HepG2 (cell line): Measurements from ENCODE around the gene SLC41A1. TPM values are rescaled to one million over a fixed set of nuclear protein-coding genes. Genes with fewer than 3 reads are reported as not detected.
A peak's percentile ranks its signal among the peaks of the same experiment; 100 is the strongest.

Source experiments
- HNRNPLL ChIP-seq: fragments of 200-400 bp; formaldehyde crosslinking; IDR thresholded peaks from 2 replicates; pipeline ENCODE4 v1.6.1; 2017; ENCODE audit warnings: mild to moderate bottlenecking, low read depth, low read length; ENCODE audit not compliant: poor library complexity, severe bottlenecking
- MBD4 ChIP-seq: IDR thresholded peaks from 2 replicates; pipeline ENCODE4 v1.6.1; 2012; ENCODE audit warnings: low read length, inconsistent platforms, borderline replicate concordance
- MIER2 ChIP-seq: IDR thresholded peaks from 2 replicates; pipeline ENCODE4 v1.6.1; 2016; ENCODE audit warnings: missing biosample characterization, missing genetic modification reagents
- MYC ChIP-seq: sonication (generic); formaldehyde crosslinking; IDR thresholded peaks from 2 replicates; pipeline ENCODE4 v1.9.0; 2021; ENCODE audit warnings: missing genetic modification reagents, borderline replicate concordance
- SALL1 ChIP-seq: sonication (generic); formaldehyde crosslinking; IDR thresholded peaks from 2 replicates; pipeline ENCODE4 v1.8.0; 2022; ENCODE audit warnings: mild to moderate bottlenecking, missing genetic modification reagents
- ZNF30 ChIP-seq: sonication (generic); formaldehyde crosslinking; IDR thresholded peaks from 2 replicates; pipeline ENCODE4 v1.5.0; 2020; ENCODE audit warnings: mild to moderate bottlenecking, missing genetic modification reagents
- ZSCAN12 ChIP-seq: sonication (generic); formaldehyde crosslinking; IDR thresholded peaks from 2 replicates; pipeline ENCODE4 v1.9.0; 2021; ENCODE audit warnings: mild to moderate bottlenecking, missing genetic modification reagents
- polyA plus RNA-seq, 8 experiments: library from polyadenylated mRNA; depleted of rRNA in 3 of 8; stranded (reverse) in 7 of 8; unstranded in 1 of 8; fragments of >200 nt; fragmentation: Illumina TruSeq in 4 of 8; extraction: Trizol in 4 of 8; gene quantifications; 2 replicates each; pipeline versions ENCODE4 v1.2.1 to v1.2.3, GENCODE V29; 2011 to 2016; ENCODE audit warnings: low read depth in 4 of 8, missing spikeins in 1 of 8, mixed read lengths in 1 of 8; ENCODE audit not compliant: insufficient read depth in 1 of 8
- total RNA-seq, 5 experiments: library from RNA; depleted of rRNA; stranded (reverse); fragments of >200 nt; fragmentation: Illumina TruSeq; extraction: Trizol; gene quantifications; 2 replicates each; pipeline ENCODE4 v1.2.3, GENCODE V29; 2016; ENCODE audit warnings: low read depth in 1 of 5
- TF ChIP-seq, protein P1 (sequence below): sonication (generic); formaldehyde crosslinking; IDR thresholded peaks from 2 replicates; pipeline ENCODE4 v1.5.1; 2020; ENCODE audit warnings: mild to moderate bottlenecking, missing genetic modification reagents, moderate library complexity
- TF ChIP-seq, protein P2 (sequence below): sonication (generic); formaldehyde crosslinking; IDR thresholded peaks from 2 replicates; pipeline ENCODE4 v1.8.0; 2022; ENCODE audit warnings: mild to moderate bottlenecking, missing genetic modification reagents
- TF ChIP-seq, protein P3 (sequence below): sonication (generic); formaldehyde crosslinking; IDR thresholded peaks from 2 replicates; pipeline ENCODE4 v1.9.0; 2021; ENCODE audit warnings: missing genetic modification reagents, mild to moderate bottlenecking, borderline replicate concordance
- TF ChIP-seq, protein P4 (sequence below): sonication (generic); formaldehyde crosslinking; IDR thresholded peaks from 2 replicates; pipeline ENCODE4 v1.4.0; 2020; ENCODE audit warnings: missing genetic modification reagents

Gene SLC41A1
- total and polyA plus RNA-seq, 2 of the 13 experiments (the other 11 are each of a cell fraction or from before 2014, with no cell fraction given): 2.2 to 4.6 TPM

DNA sequence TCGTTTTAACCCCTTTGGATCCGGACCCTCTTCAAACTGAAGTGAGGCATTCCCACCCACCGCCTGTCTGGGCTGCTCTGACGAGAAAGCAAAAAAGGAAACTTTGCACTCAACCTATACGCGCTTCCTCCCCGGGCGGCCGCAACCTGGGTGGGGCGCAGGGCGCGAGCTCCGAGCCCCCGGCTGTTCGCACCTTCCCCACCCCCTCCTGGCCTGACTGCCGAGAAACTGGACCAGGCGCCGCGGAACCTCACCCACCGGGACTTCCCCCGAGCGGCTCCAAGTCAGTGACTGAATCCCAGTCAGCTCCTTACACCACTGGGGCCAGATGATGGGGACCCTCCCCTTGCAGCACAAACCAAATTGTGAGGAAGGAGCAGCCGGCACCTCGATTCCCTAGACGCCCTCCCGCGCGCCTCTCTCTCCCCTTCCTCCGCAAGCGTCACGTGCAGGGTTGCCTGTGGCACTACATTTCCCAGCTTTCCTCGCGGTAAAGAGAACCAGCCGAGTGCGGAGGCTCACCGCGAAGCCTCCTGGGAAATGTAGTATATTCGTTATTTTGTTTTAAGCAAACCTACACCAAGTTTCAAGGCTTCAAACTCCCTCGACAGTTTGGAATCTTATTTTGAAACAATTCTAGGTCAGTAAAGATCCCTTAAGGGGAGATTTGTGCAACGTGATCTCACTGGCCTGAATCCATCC is 37.8 kb downstream of the SLC41A1 start, which contains the start of gene RAB29 (continued):
- TF ChIP-seq ZSCAN12 (CRISPR knock-in tag) (0 out of 2 replicates have a peak, but pooled peaks have one; percentile 40), SALL1 (CRISPR knock-in tag) (peak; percentile 57; the same call in 1 of the 2 replicates), HNRNPLL (peak; percentile 48), MBD4 (no peak), ZNF30 (CRISPR knock-in tag) (no peak), MIER2 (CRISPR knock-in tag) (0 out of 2 replicates have a peak, but pooled peaks have one; percentile 39), MYC (peak; percentile 36; the same call in 1 of the 2 replicates)
- TF ChIP-seq, protein P1, sequence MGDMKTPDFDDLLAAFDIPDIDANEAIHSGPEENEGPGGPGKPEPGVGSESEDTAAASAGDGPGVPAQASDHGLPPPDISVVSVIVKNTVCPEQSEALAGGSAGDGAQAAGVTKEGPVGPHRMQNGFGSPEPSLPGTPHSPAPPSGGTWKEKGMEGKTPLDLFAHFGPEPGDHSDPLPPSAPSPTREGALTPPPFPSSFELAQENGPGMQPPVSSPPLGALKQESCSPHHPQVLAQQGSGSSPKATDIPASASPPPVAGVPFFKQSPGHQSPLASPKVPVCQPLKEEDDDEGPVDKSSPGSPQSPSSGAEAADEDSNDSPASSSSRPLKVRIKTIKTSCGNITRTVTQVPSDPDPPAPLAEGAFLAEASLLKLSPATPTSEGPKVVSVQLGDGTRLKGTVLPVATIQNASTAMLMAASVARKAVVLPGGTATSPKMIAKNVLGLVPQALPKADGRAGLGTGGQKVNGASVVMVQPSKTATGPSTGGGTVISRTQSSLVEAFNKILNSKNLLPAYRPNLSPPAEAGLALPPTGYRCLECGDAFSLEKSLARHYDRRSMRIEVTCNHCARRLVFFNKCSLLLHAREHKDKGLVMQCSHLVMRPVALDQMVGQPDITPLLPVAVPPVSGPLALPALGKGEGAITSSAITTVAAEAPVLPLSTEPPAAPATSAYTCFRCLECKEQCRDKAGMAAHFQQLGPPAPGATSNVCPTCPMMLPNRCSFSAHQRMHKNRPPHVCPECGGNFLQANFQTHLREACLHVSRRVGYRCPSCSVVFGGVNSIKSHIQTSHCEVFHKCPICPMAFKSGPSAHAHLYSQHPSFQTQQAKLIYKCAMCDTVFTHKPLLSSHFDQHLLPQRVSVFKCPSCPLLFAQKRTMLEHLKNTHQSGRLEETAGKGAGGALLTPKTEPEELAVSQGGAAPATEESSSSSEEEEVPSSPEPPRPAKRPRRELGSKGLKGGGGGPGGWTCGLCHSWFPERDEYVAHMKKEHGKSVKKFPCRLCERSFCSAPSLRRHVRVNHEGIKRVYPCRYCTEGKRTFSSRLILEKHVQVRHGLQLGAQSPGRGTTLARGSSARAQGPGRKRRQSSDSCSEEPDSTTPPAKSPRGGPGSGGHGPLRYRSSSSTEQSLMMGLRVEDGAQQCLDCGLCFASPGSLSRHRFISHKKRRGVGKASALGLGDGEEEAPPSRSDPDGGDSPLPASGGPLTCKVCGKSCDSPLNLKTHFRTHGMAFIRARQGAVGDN (CRISPR knock-in tag): peak; percentile 79
- TF ChIP-seq, protein P2, sequence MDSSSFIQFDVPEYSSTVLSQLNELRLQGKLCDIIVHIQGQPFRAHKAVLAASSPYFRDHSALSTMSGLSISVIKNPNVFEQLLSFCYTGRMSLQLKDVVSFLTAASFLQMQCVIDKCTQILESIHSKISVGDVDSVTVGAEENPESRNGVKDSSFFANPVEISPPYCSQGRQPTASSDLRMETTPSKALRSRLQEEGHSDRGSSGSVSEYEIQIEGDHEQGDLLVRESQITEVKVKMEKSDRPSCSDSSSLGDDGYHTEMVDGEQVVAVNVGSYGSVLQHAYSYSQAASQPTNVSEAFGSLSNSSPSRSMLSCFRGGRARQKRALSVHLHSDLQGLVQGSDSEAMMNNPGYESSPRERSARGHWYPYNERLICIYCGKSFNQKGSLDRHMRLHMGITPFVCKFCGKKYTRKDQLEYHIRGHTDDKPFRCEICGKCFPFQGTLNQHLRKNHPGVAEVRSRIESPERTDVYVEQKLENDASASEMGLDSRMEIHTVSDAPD (CRISPR knock-in tag): 0 out of 2 replicates have a peak, but pooled peaks have one; percentile 51
- TF ChIP-seq, protein P3, sequence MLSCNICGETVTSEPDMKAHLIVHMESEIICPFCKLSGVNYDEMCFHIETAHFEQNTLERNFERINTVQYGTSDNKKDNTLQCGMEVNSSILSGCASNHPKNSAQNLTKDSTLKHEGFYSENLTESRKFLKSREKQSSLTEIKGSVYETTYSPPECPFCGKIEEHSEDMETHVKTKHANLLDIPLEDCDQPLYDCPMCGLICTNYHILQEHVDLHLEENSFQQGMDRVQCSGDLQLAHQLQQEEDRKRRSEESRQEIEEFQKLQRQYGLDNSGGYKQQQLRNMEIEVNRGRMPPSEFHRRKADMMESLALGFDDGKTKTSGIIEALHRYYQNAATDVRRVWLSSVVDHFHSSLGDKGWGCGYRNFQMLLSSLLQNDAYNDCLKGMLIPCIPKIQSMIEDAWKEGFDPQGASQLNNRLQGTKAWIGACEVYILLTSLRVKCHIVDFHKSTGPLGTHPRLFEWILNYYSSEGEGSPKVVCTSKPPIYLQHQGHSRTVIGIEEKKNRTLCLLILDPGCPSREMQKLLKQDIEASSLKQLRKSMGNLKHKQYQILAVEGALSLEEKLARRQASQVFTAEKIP (CRISPR knock-in tag): no peak
- TF ChIP-seq, protein P4, sequence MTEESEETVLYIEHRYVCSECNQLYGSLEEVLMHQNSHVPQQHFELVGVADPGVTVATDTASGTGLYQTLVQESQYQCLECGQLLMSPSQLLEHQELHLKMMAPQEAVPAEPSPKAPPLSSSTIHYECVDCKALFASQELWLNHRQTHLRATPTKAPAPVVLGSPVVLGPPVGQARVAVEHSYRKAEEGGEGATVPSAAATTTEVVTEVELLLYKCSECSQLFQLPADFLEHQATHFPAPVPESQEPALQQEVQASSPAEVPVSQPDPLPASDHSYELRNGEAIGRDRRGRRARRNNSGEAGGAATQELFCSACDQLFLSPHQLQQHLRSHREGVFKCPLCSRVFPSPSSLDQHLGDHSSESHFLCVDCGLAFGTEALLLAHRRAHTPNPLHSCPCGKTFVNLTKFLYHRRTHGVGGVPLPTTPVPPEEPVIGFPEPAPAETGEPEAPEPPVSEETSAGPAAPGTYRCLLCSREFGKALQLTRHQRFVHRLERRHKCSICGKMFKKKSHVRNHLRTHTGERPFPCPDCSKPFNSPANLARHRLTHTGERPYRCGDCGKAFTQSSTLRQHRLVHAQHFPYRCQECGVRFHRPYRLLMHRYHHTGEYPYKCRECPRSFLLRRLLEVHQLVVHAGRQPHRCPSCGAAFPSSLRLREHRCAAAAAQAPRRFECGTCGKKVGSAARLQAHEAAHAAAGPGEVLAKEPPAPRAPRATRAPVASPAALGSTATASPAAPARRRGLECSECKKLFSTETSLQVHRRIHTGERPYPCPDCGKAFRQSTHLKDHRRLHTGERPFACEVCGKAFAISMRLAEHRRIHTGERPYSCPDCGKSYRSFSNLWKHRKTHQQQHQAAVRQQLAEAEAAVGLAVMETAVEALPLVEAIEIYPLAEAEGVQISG (CRISPR knock-in tag): peak; percentile 45
